Measurements from ENCODE around the gene OR2L2. TPM values are rescaled to one million over a fixed set of nuclear protein-coding genes. Genes with fewer than 3 reads are reported as not detected.
"Not testable (repeated sequence)": the region's sequence is repeated elsewhere in the genome, so short reads cannot be mapped to it uniquely, and the experiment has no call there.

The OR2L2 gene
- total RNA-seq, 2 experiments from 2014 or later, result not detected

DNA sequence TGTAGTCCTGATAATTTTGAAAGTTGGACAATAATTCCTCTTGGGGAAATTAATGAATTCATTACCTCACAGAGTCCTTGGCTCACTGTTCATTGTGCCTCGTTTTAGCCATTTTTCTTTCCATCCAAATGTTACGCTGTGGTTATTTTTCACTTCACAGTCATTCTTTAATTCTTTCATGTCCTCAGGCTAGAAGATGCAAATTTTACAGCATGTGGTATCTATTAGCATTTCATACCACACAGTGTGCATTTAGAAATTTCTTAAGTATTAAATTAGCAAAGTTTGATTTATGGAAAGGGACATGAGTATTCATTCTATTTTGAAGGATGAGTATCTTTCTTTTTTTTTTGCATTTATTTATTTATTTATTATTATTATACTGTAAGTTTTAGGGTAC is 35.2 kb downstream of the OR2L2 start:
- H3K4me3 Mint-ChIP-seq, result no peak overlapping the region
- ChIA-PET POLR2A (no interaction called here), CTCF (no interaction called here)
- H3K4me1 Mint-ChIP-seq (ENCODE audit: low read depth), result no peaks in the 10 kb centered on the region
- no peak overlapping the region for H3K27ac Mint-ChIP-seq
- no peaks in the 10 kb centered on the region for H3K9me3 Mint-ChIP-seq (ENCODE audit: insufficient read depth)
- DNase-seq (no peak), ATAC-seq (no peak)
- no peaks in the 10 kb centered on the region for H3K36me3 Mint-ChIP-seq (ENCODE audit: low read depth)
- H3K27me3 Mint-ChIP-seq (ENCODE audit: low read depth), result no peaks in the 10 kb centered on the region

DNA sequence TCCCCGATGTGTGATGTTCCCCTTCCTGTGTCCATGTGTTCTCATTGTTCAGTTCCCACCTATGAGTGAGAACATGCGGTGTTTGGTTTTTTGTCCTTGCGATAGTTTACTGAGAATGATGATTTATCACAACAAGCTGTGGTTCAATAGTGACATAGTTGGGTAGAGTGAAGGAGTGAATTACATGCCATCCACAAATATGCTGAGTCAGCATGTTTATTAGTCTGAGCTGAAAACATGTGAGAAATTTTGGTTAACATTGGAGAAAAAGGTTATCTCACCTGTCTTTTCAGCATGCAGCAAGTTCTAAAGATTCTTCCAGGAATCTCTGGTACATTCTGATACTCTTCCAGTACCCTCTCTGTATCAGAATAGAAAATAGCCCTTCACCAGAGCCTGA is 35.7 kb downstream of the OR2L2 start:
- POLR2A ChIA-PET, result no interaction called here
- H3K4me1 Mint-ChIP-seq (ENCODE audit: low read depth), result no peaks in the 10 kb centered on the region

DNA sequence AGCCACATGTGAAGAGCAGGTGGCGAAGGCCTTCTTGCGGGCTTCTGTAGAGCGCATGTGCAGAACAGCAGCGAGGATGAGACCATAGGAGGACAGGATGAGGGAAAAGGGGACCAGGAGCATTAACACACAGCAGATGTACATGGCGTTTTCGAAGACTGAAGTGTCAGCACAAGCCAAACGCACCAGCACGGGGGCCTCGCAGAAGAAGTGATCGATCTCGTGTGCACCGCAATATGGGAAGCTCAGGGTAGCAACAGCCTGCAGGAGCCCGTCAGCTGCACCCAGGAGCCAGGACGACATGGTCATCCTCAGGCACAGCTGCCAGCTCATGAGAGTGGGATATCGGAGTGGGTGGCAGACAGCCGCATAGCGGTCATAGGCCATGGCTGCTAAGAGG is 54.0 kb downstream of the OR2L2 start:
- H3K4me3 Mint-ChIP-seq; ATAC-seq; H3K27ac Mint-ChIP-seq; POLR2A ChIA-PET; CTCF ChIA-PET; H3K4me1 Mint-ChIP-seq (ENCODE audit: low read depth); DNase-seq; H3K36me3 Mint-ChIP-seq (ENCODE audit: low read depth); H3K27me3 Mint-ChIP-seq (ENCODE audit: low read depth); H3K9me3 Mint-ChIP-seq (ENCODE audit: insufficient read depth): not testable (repeated sequence)

More for the DNA sequence above, 35.7 kb downstream of the OR2L2 start:
- H3K9me3 Mint-ChIP-seq (ENCODE audit: insufficient read depth), result no peaks in the 10 kb centered on the region
- no peak overlapping the region for H3K27ac Mint-ChIP-seq
- no peak overlapping the region for H3K4me3 Mint-ChIP-seq
- CTCF ChIA-PET, result no interaction called here
- no peak for ATAC-seq
- DNase-seq, result no peak
- H3K36me3 Mint-ChIP-seq (ENCODE audit: low read depth), result no peaks in the 10 kb centered on the region
- no peaks in the 10 kb centered on the region for H3K27me3 Mint-ChIP-seq (ENCODE audit: low read depth)

Other genes starting within 250 kb of the OR2L2 start
- not detected for gene OR14A16, start 206.0 kb upstream of the OR2L2 start, total RNA-seq
- gene OR11L1, start 188.2 kb upstream of the OR2L2 start, total RNA-seq, result not detected
- under 1 TPM; 0.21 to 0.74 TPM for gene TRIM58, start 172.9 kb upstream of the OR2L2 start, total RNA-seq
- gene OR2W3, start 134.5 kb upstream of the OR2L2 start, total RNA-seq, result not detected
- not detected for gene OR2T8, start 109.8 kb upstream of the OR2L2 start, total RNA-seq
- gene OR2AJ1, start 105.2 kb upstream of the OR2L2 start, total RNA-seq, result not detected
- under 1 TPM in 1 of 2 experiments, not detected in 1; 0.29 TPM for gene OR2L8, start 81.2 kb upstream of the OR2L2 start, total RNA-seq
- not detected for gene OR2AK2, start 64.8 kb upstream of the OR2L2 start, total RNA-seq
- gene OR2L5, start 16.4 kb upstream of the OR2L2 start, total RNA-seq, result not detected
- not detected for gene OR2L3, start 16.8 kb downstream of the OR2L2 start, total RNA-seq
- gene OR2L13, start 65.1 kb downstream of the OR2L2 start, total RNA-seq, result not detected
- not detected for gene OR2M5, start 115.1 kb downstream of the OR2L2 start, total RNA-seq
- not detected for gene OR2M2, start 144.8 kb downstream of the OR2L2 start, total RNA-seq
- gene OR2M3, start 167.2 kb downstream of the OR2L2 start, total RNA-seq, result not detected
- gene OR2M4, start 201.3 kb downstream of the OR2L2 start, total RNA-seq, result not detected
- not detected for gene OR2T33, start 247.9 kb downstream of the OR2L2 start, total RNA-seq

All from activated CD8-positive, alpha-beta T cell treated with anti-CD3 and anti-CD28 coated beads, Interleukin-2, amount 10 ng/mL, durations not matched to agents 7 days and 5 days (primary cell).